NCI-H187 (cell line): Measurements from ENCODE around the gene LSR.
A peak's percentile ranks its signal among the peaks of the same experiment; 100 is the strongest.
"Not testable (repeated sequence)": the region's sequence is repeated elsewhere in the genome, so short reads cannot be mapped to it uniquely, and the experiment has no call there.

Experiments used
- DNase-seq, 2 experiments: peaks; one replicate each; lab custom pipeline; 2025; lab: John Stamatoyannopoulos, UW

LSR gene

GRCh38 chr19:35267353-35267817 is 18.6 kb downstream of the LSR start:
- no peak for DNase-seq

GRCh38 chr19:35267818-35268535 is 19.2 kb downstream of the LSR start:
- peak; percentile 42 to 61 for DNase-seq

GRCh38 chr19:35268536-35269437 is 20.0 kb downstream of the LSR start, which contains the start of gene USF2:
Gene USF2, plus strand, starts transcription at chr19:35268962. Its CDS starts 140 bp downstream, at chr19:35269102.
- peak in 1 of 2 experiments; percentile 76 for DNase-seq

- DNase-seq, result peak; percentile 44 to 67
Measured at GRCh38 chr19:35269438-35270117, 20.8 kb downstream of the LSR start.

GRCh38 chr19:35270381-35270811 is 21.6 kb downstream of the LSR start:
- DNase-seq, result no peak

- no peak for DNase-seq
Measured at GRCh38 chr19:35271546-35271945, 22.7 kb downstream of the LSR start.

GRCh38 chr19:35272122-35272719 is 23.4 kb downstream of the LSR start:
- no peak for DNase-seq

GRCh38 chr19:35272954-35273649 is 24.3 kb downstream of the LSR start:
- DNase-seq, result no peak

GRCh38 chr19:35273686-35274259 is 25.0 kb downstream of the LSR start:
- no peak for DNase-seq

GRCh38 chr19:35274323-35274722 is 25.5 kb downstream of the LSR start:
- DNase-seq, result no peak

- no peak for DNase-seq
Measured at GRCh38 chr19:35276706-35277281, 28.0 kb downstream of the LSR start.

GRCh38 chr19:35278578-35279284 is 29.9 kb downstream of the LSR start:
- DNase-seq, result no peak

GRCh38 chr19:35279374-35279773 is 30.6 kb downstream of the LSR start:
- no peak for DNase-seq

- DNase-seq, result no peak
Measured at GRCh38 chr19:35279985-35280821, 31.4 kb downstream of the LSR start.

GRCh38 chr19:35281303-35281702 is 32.5 kb downstream of the LSR start:
- DNase-seq, result no peak

- no peak for DNase-seq
Measured at GRCh38 chr19:35284153-35285094, 35.6 kb downstream of the LSR start.

- DNase-seq, result no peak
Measured at GRCh38 chr19:35285095-35285449, 36.3 kb downstream of the LSR start.

- not testable (repeated sequence) for DNase-seq
Measured at GRCh38 chr19:35285465-35285864, 36.7 kb downstream of the LSR start.
